MM.1S (cell line): ENCODE measurements around the gene ADAM23.

Experiments
- DNase-seq: peaks from one replicate; pipeline ENCODE4 v3.0.0-alpha.2; 2015
- H2AFZ ChIP-seq: fragments of 300-600 bp; sonication (generic); 2 replicates; pipeline ENCODE4 v1.6.0; 2016; ENCODE audit warnings: antibody characterized with exemption, low read length
- H3F3A ChIP-seq: fragments of 300-600 bp; sonication (generic); 2 replicates; pipeline ENCODE4 v1.6.1; 2016; ENCODE audit warnings: mild to moderate bottlenecking, antibody characterized with exemption, low read length, moderate library complexity, mixed read lengths; ENCODE audit not compliant: insufficient read depth
- H3K27ac ChIP-seq: fragments of 300-600 bp; sonication (generic); 2 replicates; pipeline ENCODE4 v1.5.1; 2016; ENCODE audit warnings: mild to moderate bottlenecking, low read length
- H3K27me3 ChIP-seq: fragments of 300-600 bp; sonication (generic); replicated peaks from 2 replicates; pipeline ENCODE4 v1.6.0; 2016; ENCODE audit warnings: low read length; ENCODE audit not compliant: insufficient read depth
- H3K36me3 ChIP-seq: fragments of 300-600 bp; sonication (generic); replicated peaks from 2 replicates; pipeline ENCODE4 v1.6.1; 2016; ENCODE audit warnings: mild to moderate bottlenecking, low read length, mixed read lengths; ENCODE audit not compliant: insufficient read depth
- H3K4me1 ChIP-seq: fragments of 300-600 bp; sonication (generic); 2 replicates; pipeline ENCODE4 v1.6.1; 2016; ENCODE audit warnings: low read length, mixed read lengths
- H3K4me2 ChIP-seq: fragments of 300-600 bp; sonication (generic); 2 replicates; pipeline ENCODE4 v1.6.0; 2016; ENCODE audit warnings: low read depth, low read length
- H3K4me3 ChIP-seq: fragments of 300-600 bp; sonication (generic); 2 replicates; pipeline ENCODE4 v1.5.1; 2016; ENCODE audit warnings: low read length, mixed read lengths
- H3K79me2 ChIP-seq: fragments of 300-600 bp; sonication (generic); 2 replicates; pipeline ENCODE4 v1.6.1; 2016; ENCODE audit warnings: mixed run types, low read length, mixed read lengths
- H3K9ac ChIP-seq: fragments of 300-600 bp; sonication (generic); 2 replicates; pipeline ENCODE4 v1.6.1; 2016; ENCODE audit warnings: low read length, mixed read lengths
- H3K9me2 ChIP-seq: fragments of 300-600 bp; sonication (generic); replicated peaks from 2 replicates; pipeline ENCODE4 v1.6.1; 2016; ENCODE audit warnings: mild to moderate bottlenecking, low read length, mixed read lengths; ENCODE audit not compliant: insufficient read depth
- H3K9me3 ChIP-seq: fragments of 300-600 bp; sonication (generic); replicated peaks from 2 replicates; pipeline ENCODE4 v1.6.1; 2016; ENCODE audit warnings: mild to moderate bottlenecking, low read length, mixed read lengths; ENCODE audit not compliant: insufficient read depth
- H4K20me1 ChIP-seq: fragments of 300-600 bp; sonication (generic); 2 replicates; pipeline ENCODE4 v1.6.1; 2016; ENCODE audit warnings: mild to moderate bottlenecking, low read length, moderate library complexity, mixed read lengths; ENCODE audit not compliant: insufficient read depth
- CTCF ChIP-seq: fragments of 300-600 bp; sonication (generic); IDR thresholded peaks from 2 replicates; pipeline ENCODE4 v1.5.1; 2016; ENCODE audit warnings: antibody characterized with exemption, low read length, mixed read lengths
- EZH2 ChIP-seq: fragments of 300-600 bp; sonication (generic); optimal IDR thresholded peaks from 2 replicates; pipeline ENCODE3; 2017; ENCODE audit warnings: low read depth, mild to moderate bottlenecking, antibody characterized with exemption, low read length, mixed read lengths
- EZH2phosphoT487 ChIP-seq: fragments of 300-600 bp; sonication (generic); IDR thresholded peaks from 2 replicates; pipeline ENCODE4 v1.6.1; 2018; ENCODE audit warnings: antibody characterized with exemption, low read length

Gene ADAM23

GRCh38 chr2:206556357-206556949 is 113.1 kb downstream of the ADAM23 start:
- DNase-seq: peak; percentile 45
- H3F3A ChIP-seq: peaks cover 4% of the 10 kb centered on the region; the same call in 1 of the 2 replicates
- no peaks in the 10 kb centered on the region for H3K27me3 ChIP-seq
- no peak overlapping the region for H3K27ac ChIP-seq
- H3K36me3 ChIP-seq: no peaks in the 10 kb centered on the region
- H3K9me2 ChIP-seq: no peaks in the 10 kb centered on the region
- no peak overlapping the region for H2AFZ ChIP-seq
- H3K4me2 ChIP-seq: no peak overlapping the region
- no peak overlapping the region for H3K4me3 ChIP-seq
- no peaks in the 10 kb centered on the region for H3K9me3 ChIP-seq
- TF ChIP-seq EZH2phosphoT487 (no peak), CTCF (peak; percentile 54)
- H3K9ac ChIP-seq: no peak overlapping the region
- H4K20me1 ChIP-seq: no peaks in the 10 kb centered on the region
- no peaks in the 10 kb centered on the region for H3K79me2 ChIP-seq
- peaks cover 5% of the 10 kb centered on the region; the same call in 1 of the 2 replicates for H3K4me1 ChIP-seq

- Histone ChIP-seq H3K27ac (no peak overlapping the region), H3K79me2 (no peaks in the 10 kb centered on the region), H3K9me2 (no peaks in the 10 kb centered on the region), H3K4me2 (no peak overlapping the region), H2AFZ (no peak overlapping the region), H3K4me3 (no peak overlapping the region), H3K27me3 (no peaks in the 10 kb centered on the region), H3K9ac (no peak overlapping the region), H3K9me3 (no peaks in the 10 kb centered on the region), H4K20me1 (no peaks in the 10 kb centered on the region), H3K36me3 (no peaks in the 10 kb centered on the region), H3F3A (peaks cover 4% of the 10 kb centered on the region; the same call in 1 of the 2 replicates), H3K4me1 (peaks cover 5% of the 10 kb centered on the region; the same call in 1 of the 2 replicates)
- TF ChIP-seq EZH2 (no peak), CTCF (no peak), EZH2phosphoT487 (no peak)
- no peak for DNase-seq
These were observed 114.0 kb downstream of the ADAM23 start for GRCh38 chr2:206557321-206557720.

GRCh38 chr2:206558492-206558891 is 115.2 kb downstream of the ADAM23 start:
- Histone ChIP-seq H4K20me1 (no peaks in the 10 kb centered on the region), H3K9ac (no peak overlapping the region), H3K79me2 (no peaks in the 10 kb centered on the region), H3K36me3 (no peaks in the 10 kb centered on the region), H2AFZ (no peak overlapping the region), H3K4me3 (no peak overlapping the region), H3K9me3 (no peaks in the 10 kb centered on the region), H3F3A (peaks cover 4% of the 10 kb centered on the region; the same call in 1 of the 2 replicates), H3K27ac (no peak overlapping the region), H3K4me1 (peaks cover 5% of the 10 kb centered on the region; the same call in 1 of the 2 replicates), H3K9me2 (no peaks in the 10 kb centered on the region), H3K4me2 (no peak overlapping the region), H3K27me3 (no peaks in the 10 kb centered on the region)
- peak; percentile 42 for DNase-seq
- TF ChIP-seq CTCF (no peak), EZH2phosphoT487 (no peak), EZH2 (no peak)
